Osteocyte (in vitro differentiated cells): ENCODE measurements around the gene ACKR3. TPM values are rescaled to one million over a fixed set of nuclear protein-coding genes. Genes with fewer than 3 reads are reported as not detected.

Experiments used
- DNase-seq: peaks from one replicate; pipeline ENCODE4 v3.0.0; 2021; ENCODE audit warnings: mixed read lengths; ENCODE audit not compliant: unreplicated experiment; ENCODE audit errors: extremely low spot score
- H3K27ac Mint-ChIP-seq: one replicate; pipeline ENCODE4 v1.8.0; 2021; ENCODE audit warnings: mild to moderate bottlenecking, mixed read lengths; ENCODE audit not compliant: unreplicated experiment
- H3K27me3 Mint-ChIP-seq: one replicate; pipeline ENCODE4 v1.8.0; 2021; ENCODE audit warnings: mixed read lengths; ENCODE audit not compliant: unreplicated experiment
- H3K36me3 Mint-ChIP-seq: one replicate; pipeline ENCODE4 v1.8.0; 2021; ENCODE audit warnings: mixed read lengths; ENCODE audit not compliant: unreplicated experiment
- H3K4me1 Mint-ChIP-seq: one replicate; pipeline ENCODE4 v1.8.0; 2021; ENCODE audit warnings: mixed read lengths; ENCODE audit not compliant: unreplicated experiment
- H3K4me3 Mint-ChIP-seq: one replicate; pipeline ENCODE4 v1.8.0; 2021; ENCODE audit warnings: mild to moderate bottlenecking, moderate library complexity, mixed read lengths; ENCODE audit not compliant: unreplicated experiment
- H3K9me3 Mint-ChIP-seq: one replicate; pipeline ENCODE4 v1.8.0; 2021; ENCODE audit warnings: mixed read lengths; ENCODE audit not compliant: unreplicated experiment
- CTCF ChIP-seq: fragments of 200-600 bp; sonication (generic); IDR thresholded peaks from 2 replicates; pipeline ENCODE4 v1.5.0; 2021; ENCODE audit warnings: antibody characterized with exemption, mild to moderate bottlenecking, moderate library complexity
- total RNA-seq: library from RNA; stranded (reverse); gene quantifications from 2 replicates; pipeline ENCODE4 v1.2.1, GENCODE V29; 2021

The ACKR3 gene
- total RNA-seq, 1 donor from 2014 or later = 36.9 TPM

- H3K36me3 Mint-ChIP-seq = peaks cover 4% of the 10 kb centered on the region
- DNase-seq = no peak
- H3K27me3 Mint-ChIP-seq = peaks cover 5% of the 10 kb centered on the region
- TF ChIP-seq CTCF = no peak
- no peak overlapping the region for H3K4me3 Mint-ChIP-seq
- H3K27ac Mint-ChIP-seq = no peak overlapping the region
- H3K4me1 Mint-ChIP-seq = no peaks in the 10 kb centered on the region
- H3K9me3 Mint-ChIP-seq = peaks cover 9% of the 10 kb centered on the region
Observed at GRCh38 chr2:236544362-236544761, 25.3 kb upstream of the ACKR3 start.

GRCh38 chr2:236545248-236545658 is 24.4 kb upstream of the ACKR3 start:
- H3K4me3 Mint-ChIP-seq = no peak overlapping the region
- H3K4me1 Mint-ChIP-seq = no peaks in the 10 kb centered on the region
- no peak for DNase-seq
- peaks cover 4% of the 10 kb centered on the region for H3K36me3 Mint-ChIP-seq
- H3K9me3 Mint-ChIP-seq = peaks cover 9% of the 10 kb centered on the region
- no peak overlapping the region for H3K27ac Mint-ChIP-seq
- peaks cover 3% of the 10 kb centered on the region for H3K27me3 Mint-ChIP-seq
- no peak for TF ChIP-seq CTCF

- peaks cover 9% of the 10 kb centered on the region for H3K9me3 Mint-ChIP-seq
- no peak overlapping the region for H3K27ac Mint-ChIP-seq
- no peak for DNase-seq
- peaks cover 3% of the 10 kb centered on the region for H3K27me3 Mint-ChIP-seq
- H3K4me1 Mint-ChIP-seq = no peaks in the 10 kb centered on the region
- TF ChIP-seq CTCF = no peak
- no peak overlapping the region for H3K4me3 Mint-ChIP-seq
- peaks cover 4% of the 10 kb centered on the region for H3K36me3 Mint-ChIP-seq
Observed at GRCh38 chr2:236545814-236546480, 23.7 kb upstream of the ACKR3 start.

- no peak for DNase-seq
- no peak for TF ChIP-seq CTCF
- Mint-ChIP-seq H3K9me3 (peaks cover 9% of the 10 kb centered on the region), H3K4me1 (no peaks in the 10 kb centered on the region), H3K27ac (no peak overlapping the region), H3K4me3 (no peak overlapping the region), H3K36me3 (peaks cover 4% of the 10 kb centered on the region), H3K27me3 (peaks cover 3% of the 10 kb centered on the region)
Observed at GRCh38 chr2:236546561-236547002, 23.0 kb upstream of the ACKR3 start.

GRCh38 chr2:236547725-236548124 is 21.9 kb upstream of the ACKR3 start:
- Mint-ChIP-seq H3K4me1 (no peaks in the 10 kb centered on the region), H3K9me3 (peaks cover 9% of the 10 kb centered on the region), H3K4me3 (no peak overlapping the region), H3K36me3 (peaks cover 4% of the 10 kb centered on the region), H3K27ac (no peak overlapping the region), H3K27me3 (no peaks in the 10 kb centered on the region)
- no peak for TF ChIP-seq CTCF
- DNase-seq = no peak
